Adipocyte (in vitro differentiated cells): ENCODE measurements around the gene BRAF.
"Not testable (repeated sequence)": the region's sequence is repeated elsewhere in the genome, so short reads cannot be mapped to it uniquely, and the experiment has no call there.

ENCODE experiments used
- DNase-seq: peaks from one replicate; pipeline ENCODE4 v3.0.0-alpha.2; 2015; ENCODE audit warnings: low read depth
- H3K27me3 ChIP-seq: replicated peaks from 2 replicates; pipeline ENCODE4 v1.7.0; 2013; ENCODE audit warnings: mild to moderate bottlenecking, low read length, moderate library complexity; ENCODE audit not compliant: control insufficient read depth, insufficient read depth
- H3K36me3 ChIP-seq: 2 replicates; pipeline ENCODE4 v1.7.0; 2013; ENCODE audit warnings: low read length, mild to moderate bottlenecking, moderate library complexity; ENCODE audit not compliant: control insufficient read depth, insufficient read depth, severe bottlenecking
- H3K4me1 ChIP-seq: 2 replicates; pipeline ENCODE4 v1.7.0; 2013; ENCODE audit warnings: mild to moderate bottlenecking, low read length, moderate library complexity; ENCODE audit not compliant: control insufficient read depth, insufficient read depth
- H3K4me3 ChIP-seq: 2 replicates; pipeline ENCODE4 v1.7.0; 2013; ENCODE audit warnings: mild to moderate bottlenecking, low read length, moderate library complexity
- H3K9ac ChIP-seq: 2 replicates; pipeline ENCODE4 v1.7.0; 2013; ENCODE audit warnings: mild to moderate bottlenecking, low read length, moderate library complexity
- H3K9me3 ChIP-seq: 2 replicates; pipeline ENCODE4 v1.7.0; 2013; ENCODE audit warnings: mild to moderate bottlenecking, low read length, moderate library complexity; ENCODE audit not compliant: control insufficient read depth

The BRAF gene

GRCh38 chr7:140915935-140916555 lies 8.7 kb downstream of the BRAF start:
- no peaks in the 10 kb centered on the region for H3K9me3 ChIP-seq
- no peak for DNase-seq
- H3K4me1 ChIP-seq = peaks cover 14% of the 10 kb centered on the region
- H3K9ac ChIP-seq = no peak overlapping the region
- no peaks in the 10 kb centered on the region for H3K27me3 ChIP-seq
- H3K4me3 ChIP-seq = no peak overlapping the region
- H3K36me3 ChIP-seq = no peaks in the 10 kb centered on the region

- DNase-seq = no peak
- Histone ChIP-seq H3K4me1 (peaks cover 14% of the 10 kb centered on the region), H3K9ac (no peak overlapping the region), H3K36me3 (no peaks in the 10 kb centered on the region), H3K4me3 (no peak overlapping the region), H3K27me3 (no peaks in the 10 kb centered on the region), H3K9me3 (no peaks in the 10 kb centered on the region)
Observed at GRCh38 chr7:140914083-140914482, 10.6 kb downstream of the BRAF start.

- not testable (repeated sequence) for H3K27me3 ChIP-seq, H3K4me3 ChIP-seq, H3K9me3 ChIP-seq, H3K9ac ChIP-seq, DNase-seq, H3K36me3 ChIP-seq
- H3K4me1 ChIP-seq = peaks cover 14% of the 10 kb centered on the region
Observed at GRCh38 chr7:140913596-140913928, 11.2 kb downstream of the BRAF start.

- H3K27me3 ChIP-seq = no peaks in the 10 kb centered on the region
- no peaks in the 10 kb centered on the region for H3K36me3 ChIP-seq
- no peak overlapping the region for H3K4me3 ChIP-seq
- peaks cover 14% of the 10 kb centered on the region for H3K4me1 ChIP-seq
- H3K9me3 ChIP-seq = no peaks in the 10 kb centered on the region
- H3K9ac ChIP-seq = no peak overlapping the region
- DNase-seq = no peak
Observed at GRCh38 chr7:140911746-140912145, 13.0 kb downstream of the BRAF start.

- H3K4me3 ChIP-seq = no peak overlapping the region
- no peak for DNase-seq
- no peaks in the 10 kb centered on the region for H3K9me3 ChIP-seq
- H3K9ac ChIP-seq = no peak overlapping the region
- H3K4me1 ChIP-seq = peaks cover 14% of the 10 kb centered on the region
- no peaks in the 10 kb centered on the region for H3K36me3 ChIP-seq
- H3K27me3 ChIP-seq = no peaks in the 10 kb centered on the region
Observed at GRCh38 chr7:140909476-140910161, 15.1 kb downstream of the BRAF start.

- DNase-seq = no peak
- peaks cover 12% of the 10 kb centered on the region for H3K4me1 ChIP-seq
- no peak overlapping the region for H3K4me3 ChIP-seq
- H3K36me3 ChIP-seq = no peaks in the 10 kb centered on the region
- H3K9me3 ChIP-seq = no peaks in the 10 kb centered on the region
- H3K9ac ChIP-seq = no peak overlapping the region
- no peaks in the 10 kb centered on the region for H3K27me3 ChIP-seq
Observed at GRCh38 chr7:140908361-140908760, 16.4 kb downstream of the BRAF start.

- Histone ChIP-seq H3K36me3 (no peaks in the 10 kb centered on the region), H3K9ac (no peak overlapping the region), H3K4me3 (no peak overlapping the region), H3K9me3 (no peaks in the 10 kb centered on the region), H3K27me3 (no peaks in the 10 kb centered on the region), H3K4me1 (peaks cover 3% of the 10 kb centered on the region)
- no peak for DNase-seq
Observed at GRCh38 chr7:140903741-140904480, 20.8 kb downstream of the BRAF start.

GRCh38 chr7:140902303-140902953 lies 22.3 kb downstream of the BRAF start:
- Histone ChIP-seq H3K4me1 (peaks cover 3% of the 10 kb centered on the region), H3K9ac (no peak overlapping the region), H3K36me3 (no peaks in the 10 kb centered on the region), H3K4me3 (no peak overlapping the region), H3K27me3 (no peaks in the 10 kb centered on the region), H3K9me3 (no peaks in the 10 kb centered on the region)
- DNase-seq = no peak

- no peaks in the 10 kb centered on the region for H3K27me3 ChIP-seq
- peaks cover 3% of the 10 kb centered on the region for H3K4me1 ChIP-seq
Observed at GRCh38 chr7:140901941-140902302, 22.8 kb downstream of the BRAF start.

GRCh38 chr7:140899883-140900282 lies 24.8 kb downstream of the BRAF start:
- no peak overlapping the region for H3K4me3 ChIP-seq
- no peak overlapping the region for H3K9ac ChIP-seq
- H3K36me3 ChIP-seq = no peaks in the 10 kb centered on the region
- H3K9me3 ChIP-seq = no peaks in the 10 kb centered on the region
- H3K4me1 ChIP-seq = peaks cover 3% of the 10 kb centered on the region
- H3K27me3 ChIP-seq = no peaks in the 10 kb centered on the region
- DNase-seq = no peak

More at GRCh38 chr7:140901941-140902302, 22.8 kb downstream of the BRAF start:
- no peaks in the 10 kb centered on the region for H3K9me3 ChIP-seq
- DNase-seq = no peak
- no peak overlapping the region for H3K9ac ChIP-seq
- no peak overlapping the region for H3K4me3 ChIP-seq
- H3K36me3 ChIP-seq = no peaks in the 10 kb centered on the region

- no peak overlapping the region for H3K4me3 ChIP-seq
- no peaks in the 10 kb centered on the region for H3K27me3 ChIP-seq
- H3K9ac ChIP-seq = no peak overlapping the region
- no peaks in the 10 kb centered on the region for H3K36me3 ChIP-seq
- H3K9me3 ChIP-seq = no peaks in the 10 kb centered on the region
- DNase-seq = peak; percentile 32
- H3K4me1 ChIP-seq = peaks cover 3% of the 10 kb centered on the region
Observed at GRCh38 chr7:140898786-140899536, 25.8 kb downstream of the BRAF start.
